HG03571 (cell line): ENCODE data around the gene ZBTB38.

Source experiments
- ATAC-seq: cut with Tn5 transposase; IDR thresholded peaks from one replicate; pipeline ENCODE4 v1.9.1; 2021; ENCODE audit not compliant: unreplicated experiment

The ZBTB38 gene

DNA sequence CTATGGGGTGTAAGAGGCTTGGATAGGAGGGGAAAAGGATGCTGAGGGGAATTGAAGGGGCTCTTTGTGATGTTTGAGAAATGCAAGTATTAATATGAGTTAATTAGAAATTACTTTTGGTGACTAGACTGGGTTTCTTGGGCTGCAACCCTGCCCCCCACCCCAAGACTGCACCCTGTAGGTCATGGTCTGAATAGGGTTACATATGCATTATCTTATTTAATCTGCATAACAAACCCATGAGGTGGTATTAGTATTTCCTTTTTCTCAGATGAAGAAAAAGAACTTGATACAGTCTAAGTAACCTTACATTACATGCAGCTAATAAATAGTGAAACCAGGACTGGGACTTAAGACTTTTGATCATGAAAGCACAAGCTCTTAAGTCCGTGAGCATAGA, 5.6 kb upstream of the ZBTB38 start:
- no peak for ATAC-seq

GRCh38 chr3:141365201-141365600, 3.1 kb upstream of the ZBTB38 start:
- no peak for ATAC-seq

- no peak for ATAC-seq
Measured at GRCh38 chr3:141366285-141367037, 1.8 kb upstream of the ZBTB38 start.

DNA sequence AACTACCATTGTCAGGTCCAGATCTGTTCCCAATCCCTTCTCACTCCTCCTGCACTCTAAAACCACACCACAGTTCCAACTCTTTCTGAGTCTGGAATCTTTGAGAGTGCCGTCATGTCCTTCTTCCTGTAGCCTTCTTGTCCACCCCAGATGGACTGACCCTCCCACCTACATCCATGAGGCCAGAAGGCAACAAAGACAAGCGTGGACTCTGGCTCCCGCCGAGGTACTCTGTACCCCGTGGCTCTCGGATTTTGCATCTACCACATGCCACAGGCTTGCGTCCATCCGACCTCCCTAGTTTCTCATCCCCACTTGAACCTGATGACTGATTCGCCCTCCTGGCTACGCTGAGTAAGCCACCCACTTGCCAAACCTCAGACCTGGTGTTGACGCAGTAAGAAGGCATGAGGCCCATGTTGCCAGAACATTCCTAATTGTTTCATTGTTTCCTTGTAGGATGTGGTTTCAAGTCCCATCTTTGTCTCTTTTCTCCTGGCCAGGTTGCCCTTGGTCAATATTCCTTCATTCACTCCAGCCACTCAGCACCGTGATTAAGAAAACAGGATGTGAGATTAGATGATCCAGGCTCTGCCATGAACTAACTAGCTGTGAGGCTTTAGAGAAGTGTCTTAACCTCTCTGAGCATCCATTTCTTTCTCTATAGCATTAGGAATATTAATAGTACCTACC, 1.1 kb upstream of the ZBTB38 start:
- ATAC-seq, result no peak

DNA sequence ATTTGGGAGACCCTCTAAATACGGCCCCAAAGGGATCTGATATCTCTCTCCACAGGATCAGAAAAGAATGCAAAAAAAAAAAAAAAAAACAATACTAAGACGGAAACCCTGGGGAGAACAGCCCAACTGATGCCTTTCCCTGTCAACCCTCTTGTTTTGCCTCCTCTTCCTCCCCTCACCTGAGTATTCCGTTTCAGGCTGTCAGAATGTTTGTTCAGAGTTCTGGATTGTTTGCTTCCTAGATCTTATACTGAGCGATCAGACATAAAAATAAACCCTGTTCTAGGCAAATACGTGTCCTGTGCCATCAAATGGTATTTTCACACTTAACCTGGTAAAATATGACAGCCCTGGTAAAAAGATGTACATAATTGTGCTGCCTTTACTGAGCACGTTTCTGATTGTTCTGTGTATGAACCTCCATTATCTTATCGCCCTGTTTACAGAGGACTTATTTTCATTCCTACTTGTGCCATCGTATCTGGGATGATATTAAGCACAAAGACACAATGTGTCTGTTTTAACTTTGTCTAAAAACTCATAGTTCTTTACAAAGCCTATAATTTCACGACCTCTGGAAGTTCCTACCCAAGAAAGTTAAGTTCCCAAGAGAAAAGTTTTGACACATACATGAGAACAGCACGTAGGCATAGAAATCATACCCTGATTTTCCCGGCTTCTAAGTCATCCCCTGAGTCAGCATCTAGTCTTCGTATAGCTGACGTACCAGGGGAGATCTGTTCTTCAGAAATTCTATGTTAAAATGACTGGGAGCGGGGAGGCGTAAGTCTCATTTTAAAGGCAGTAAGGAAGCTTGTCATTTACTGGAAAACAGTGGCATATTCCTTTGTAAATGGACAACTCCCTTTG, 856 bp downstream of the ZBTB38 start:
- ATAC-seq, result no peak

- ATAC-seq, result peak; percentile 89
Measured at GRCh38 chr3:141370065-141370533, 1.8 kb downstream of the ZBTB38 start.

GRCh38 chr3:141371882-141372281, 3.6 kb downstream of the ZBTB38 start:
- ATAC-seq, result no peak

- ATAC-seq, result no peak
Measured at GRCh38 chr3:141372656-141373055, 4.4 kb downstream of the ZBTB38 start.

GRCh38 chr3:141373232-141373631, 4.9 kb downstream of the ZBTB38 start:
- ATAC-seq, result no peak

- ATAC-seq, result no peak
Measured at GRCh38 chr3:141373768-141374526, 5.6 kb downstream of the ZBTB38 start.

GRCh38 chr3:141375381-141376301, 7.3 kb downstream of the ZBTB38 start:
- ATAC-seq, result no peak

DNA sequence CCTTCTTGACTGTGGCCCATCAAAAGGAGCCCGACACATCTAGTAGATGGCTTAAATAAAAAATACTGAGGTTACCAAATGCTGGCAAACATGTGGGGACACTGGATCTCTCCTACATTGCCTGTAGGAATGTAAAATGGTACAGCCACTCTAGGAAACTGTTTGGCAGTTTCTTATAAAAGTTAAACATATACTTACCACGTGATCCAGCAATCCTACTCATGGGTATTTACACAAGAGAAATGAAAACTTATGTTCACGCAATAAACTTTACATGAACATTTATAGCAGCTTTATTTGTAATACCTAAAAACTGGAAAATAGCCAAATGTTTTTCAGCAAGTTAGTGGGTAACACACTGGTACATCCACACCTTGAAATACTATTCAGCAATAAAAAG, 9.1 kb downstream of the ZBTB38 start:
- no peak for ATAC-seq

DNA sequence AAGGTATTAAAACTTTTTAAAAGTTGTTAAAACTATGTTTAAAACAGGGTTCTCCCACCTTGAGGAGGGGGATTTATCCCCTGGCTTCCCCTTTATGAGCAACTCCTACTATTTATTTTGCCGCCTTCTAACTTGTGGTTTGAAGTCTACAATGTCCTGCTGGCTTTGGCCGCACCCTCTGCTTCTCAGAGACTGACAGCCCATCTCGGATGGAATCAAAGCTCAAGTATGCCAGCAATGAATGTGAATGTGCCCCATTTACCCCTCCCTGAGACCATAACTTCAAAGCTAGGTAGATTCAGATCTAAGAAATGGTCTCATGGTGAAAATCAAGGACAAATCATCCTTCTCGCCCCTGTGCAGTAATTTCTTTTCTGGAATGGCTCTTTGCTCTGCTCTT, 10.3 kb downstream of the ZBTB38 start:
- ATAC-seq, result no peak

- ATAC-seq, result peak; percentile 43
Measured at GRCh38 chr3:141379250-141379966, 11.1 kb downstream of the ZBTB38 start.

DNA sequence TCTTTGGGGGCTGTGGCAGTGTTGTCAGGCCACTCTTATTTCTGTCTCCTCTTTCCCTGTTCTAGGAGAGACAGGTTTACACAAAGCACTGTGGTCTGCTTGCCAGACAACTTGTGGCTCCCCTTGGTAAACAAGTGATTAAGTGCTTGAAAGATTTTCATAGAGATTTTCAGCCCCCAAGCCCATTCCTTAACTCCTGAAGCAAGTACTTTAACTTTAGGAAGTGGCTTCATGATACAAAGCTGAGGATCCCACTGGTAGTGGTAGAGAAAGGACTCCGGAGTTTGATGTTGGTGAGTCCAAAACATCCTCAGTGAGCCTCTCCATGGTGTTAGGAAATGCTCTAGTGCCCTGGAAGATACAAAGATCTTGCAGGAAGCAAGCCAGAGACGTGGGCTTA, 12.0 kb downstream of the ZBTB38 start:
- ATAC-seq, result no peak

DNA sequence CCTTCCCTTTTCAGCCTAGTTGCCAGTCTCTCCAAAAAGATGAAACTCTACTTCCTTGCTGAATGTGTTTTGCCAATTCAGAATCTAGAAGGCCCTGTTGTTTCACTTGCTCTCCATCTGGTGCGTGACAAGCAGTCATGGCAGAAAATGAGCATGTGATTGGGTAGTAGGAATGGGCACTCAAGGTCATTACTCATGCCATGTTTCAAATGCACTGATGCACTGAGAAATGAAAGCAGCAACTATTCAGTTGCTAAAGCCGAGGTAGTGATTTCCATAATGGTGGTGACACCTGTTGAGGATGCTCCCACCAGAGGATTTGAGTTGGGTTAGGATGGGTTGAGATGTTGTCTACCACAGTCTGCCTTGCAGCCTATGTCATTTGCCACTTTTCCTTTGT, 12.7 kb downstream of the ZBTB38 start:
- ATAC-seq, result peak; percentile 29

DNA sequence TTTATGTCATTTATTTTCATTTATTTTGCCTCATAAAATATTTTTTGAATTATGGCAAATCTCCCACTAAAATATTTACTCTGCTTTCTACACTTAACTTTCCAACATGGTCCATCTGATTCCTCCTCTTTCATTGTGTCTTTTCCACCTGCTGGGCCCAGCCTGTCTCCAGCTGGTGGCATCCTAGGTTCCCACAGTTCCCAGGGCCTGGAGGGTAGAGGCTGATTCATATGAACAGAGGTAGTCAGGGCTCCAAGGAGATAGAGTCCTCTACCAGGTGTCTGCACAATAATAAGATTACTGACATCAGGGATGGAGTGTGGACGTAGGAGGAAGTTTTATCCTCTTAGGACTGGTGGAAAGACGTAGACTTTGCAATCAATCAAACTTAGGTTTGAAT, 14.3 kb downstream of the ZBTB38 start:
- no peak for ATAC-seq

DNA sequence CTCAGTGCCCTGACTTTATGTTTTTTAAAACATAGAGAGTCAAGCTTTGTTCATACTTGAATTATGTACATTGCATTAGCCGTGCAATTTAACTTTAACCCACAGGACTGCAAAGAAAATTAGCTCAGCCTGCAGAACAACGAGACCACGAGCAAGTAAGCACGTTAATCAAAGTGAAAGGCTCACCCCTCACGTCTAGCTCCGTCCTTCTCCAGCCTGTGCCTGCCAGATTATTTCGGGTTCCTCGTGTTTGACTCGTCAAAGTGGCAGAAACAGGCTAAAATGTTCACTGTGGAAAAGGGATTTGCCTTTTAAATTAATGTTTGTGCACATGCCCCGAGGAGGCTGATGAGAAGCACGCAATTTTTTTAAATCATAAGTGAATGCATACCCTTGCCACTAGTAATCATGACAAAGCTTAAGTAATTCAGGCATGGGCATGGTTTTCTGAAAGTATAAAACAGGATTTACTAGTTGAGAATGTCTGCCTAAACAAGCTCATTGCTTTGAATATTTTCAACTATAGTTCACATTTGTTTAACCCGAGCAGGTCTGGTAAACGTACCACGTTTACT, 15.3 kb downstream of the ZBTB38 start:
- ATAC-seq, result no peak

DNA sequence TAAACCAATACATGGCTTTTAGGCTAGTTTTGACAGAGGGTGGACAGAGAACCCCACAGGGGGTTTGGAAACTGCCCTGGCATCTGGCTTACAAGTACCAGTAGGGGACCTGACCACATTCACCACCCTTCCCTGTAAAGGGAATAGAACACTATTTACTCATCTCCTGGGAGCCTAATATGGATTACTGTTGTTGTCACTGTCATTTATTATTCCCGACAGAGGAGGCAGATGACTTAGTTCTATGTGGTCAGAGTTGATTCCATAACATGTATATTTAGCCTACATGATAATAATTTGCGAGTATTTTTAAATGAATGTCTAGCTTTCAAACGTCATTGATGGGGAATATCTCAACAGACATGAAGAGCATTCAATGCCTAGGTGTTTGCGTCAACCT, 15.9 kb downstream of the ZBTB38 start:
- ATAC-seq, result no peak
